Measurements from ENCODE around the gene IQCN.
"Not testable (repeated sequence)": the region's sequence is repeated elsewhere in the genome, so short reads cannot be mapped to it uniquely, and the experiment has no call there.

Gene IQCN

GRCh38 chr19:18216789-18217188, 57.5 kb downstream of the IQCN start:
- in situ Hi-C loops (cut with MboI; ENCODE audit: low pct_unique_long_range_greater_than_20kb, low sequenced_read_pairs, unreplicated experiment), result no loop called here
- no peak for TF ChIP-seq CTCF (IDR thresholded peaks at IDR 0.05; ENCODE audit: extremely low read depth, insufficient read depth, missing control alignments)
- DNase-seq (ENCODE audit: low spot score), result no peak

GRCh38 chr19:18214779-18215433, 59.3 kb downstream of the IQCN start:
- no peak for DNase-seq (ENCODE audit: low spot score)
- no peak for TF ChIP-seq CTCF (IDR thresholded peaks at IDR 0.05; ENCODE audit: extremely low read depth, insufficient read depth, missing control alignments)
- in situ Hi-C loops (cut with MboI; ENCODE audit: low pct_unique_long_range_greater_than_20kb, low sequenced_read_pairs, unreplicated experiment), result no loop called here

- no peak for DNase-seq (ENCODE audit: low spot score)
- no peak for TF ChIP-seq CTCF (IDR thresholded peaks at IDR 0.05; ENCODE audit: extremely low read depth, insufficient read depth, missing control alignments)
- in situ Hi-C loops (cut with MboI; ENCODE audit: low pct_unique_long_range_greater_than_20kb, low sequenced_read_pairs, unreplicated experiment), result no loop called here
Observed at GRCh38 chr19:18211683-18212082, 62.6 kb downstream of the IQCN start.

GRCh38 chr19:18209912-18210311, 64.3 kb downstream of the IQCN start:
- in situ Hi-C loops (cut with MboI; ENCODE audit: low pct_unique_long_range_greater_than_20kb, low sequenced_read_pairs, unreplicated experiment), result loop anchor here (10.0 kb wide), 1 partner anchor 45 kb away; a partner anchor contains a TSS

GRCh38 chr19:18208098-18208951, 65.9 kb downstream of the IQCN start:
- in situ Hi-C loops (cut with MboI; ENCODE audit: low pct_unique_long_range_greater_than_20kb, low sequenced_read_pairs, unreplicated experiment), result loop anchor here (10.0 kb wide), 1 partner anchor 46 kb away; a partner anchor contains a TSS
- DNase-seq (ENCODE audit: low spot score), result peak; percentile 64
- TF ChIP-seq CTCF (IDR thresholded peaks at IDR 0.05; ENCODE audit: extremely low read depth, insufficient read depth, missing control alignments), result peak; percentile 77

More at GRCh38 chr19:18209912-18210311, 64.3 kb downstream of the IQCN start:
- DNase-seq (ENCODE audit: low spot score), result not testable (repeated sequence)

Measured in GM13977 (cell line).